A549 (cell line): ENCODE data around the gene LHX5.

Experiments used
- CTCF ChIP-seq: fragments of >200 bp; sonication (Bioruptor Twin); formaldehyde crosslinking; IDR thresholded peaks from 3 replicates; pipeline ENCODE4 v1.5.1; 2016
- JUN ChIP-seq, 2 experiments: fragments of >200 bp; sonication (Bioruptor Twin); formaldehyde crosslinking; IDR thresholded peaks; 2 replicates in 1 of 2; 3 replicates in 1 of 2; pipeline ENCODE4 v1.6.1; 2016 to 2017
- JUNB ChIP-seq: fragments of >200 bp; sonication (Bioruptor Twin); formaldehyde crosslinking; IDR thresholded peaks from 2 replicates; pipeline ENCODE4 v1.6.1; 2016
- POLR2AphosphoS2 ChIP-seq: conservative IDR thresholded peaks from 2 replicates; pipeline ENCODE4 v1.6.1; 2012; ENCODE audit warnings: low read length, improper control_type of control experiment, inconsistent platforms
- RAD21 ChIP-seq, 2 experiments: fragments of >200 bp in 1 of 2; sonication (Bioruptor Twin) in 1 of 2; formaldehyde crosslinking in 1 of 2; IDR thresholded peaks in 1 of 2; conservative IDR thresholded peaks in 1 of 2; 2 replicates in 1 of 2; 3 replicates in 1 of 2; pipeline ENCODE4 v1.6.1; 2012 to 2018; ENCODE audit warnings: inconsistent platforms in 1 of 2
- TF ChIP-seq, protein P1 (sequence below): IDR thresholded peaks from 2 replicates; pipeline ENCODE4 v1.6.1; 2012

GRCh38 chr12:113465808-113466453 is 5.7 kb downstream of the LHX5 start:
- no peak for TF ChIP-seq RAD21 (conservative IDR thresholded peaks at IDR 0.05 in 1 of 2, IDR thresholded peaks at IDR 0.05 in 1 of 2)
- TF ChIP-seq, protein P1, sequence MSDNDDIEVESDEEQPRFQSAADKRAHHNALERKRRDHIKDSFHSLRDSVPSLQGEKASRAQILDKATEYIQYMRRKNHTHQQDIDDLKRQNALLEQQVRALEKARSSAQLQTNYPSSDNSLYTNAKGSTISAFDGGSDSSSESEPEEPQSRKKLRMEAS = no peak
- TF ChIP-seq JUNB = no peak
- TF ChIP-seq JUN (IDR thresholded peaks at IDR 0.05) = no peak
- TF ChIP-seq CTCF = no peak
- TF ChIP-seq POLR2AphosphoS2 = no peak
